Stimulated activated CD8-positive, alpha-beta memory T cell treated with anti-CD3 and anti-CD28 coated beads, Interleukin-4, amount 100 ng/mL, for 24 hours (primary cell): ENCODE results near the gene SLC34A3.
"Not testable (repeated sequence)": the region's sequence is repeated elsewhere in the genome, so short reads cannot be mapped to it uniquely, and the experiment has no call there.

ENCODE experiments used
- DNase-seq: peaks from one replicate; pipeline ENCODE4 v3.0.0-alpha.2; 2020; ENCODE audit warnings: low read depth

Gene SLC34A3

GRCh38 chr9:137228968-137229896 is 1.5 kb upstream of the SLC34A3 start:
- no peak for DNase-seq

GRCh38 chr9:137229903-137230704 is 597 bp upstream of the SLC34A3 start:
- DNase-seq, result no peak

DNA sequence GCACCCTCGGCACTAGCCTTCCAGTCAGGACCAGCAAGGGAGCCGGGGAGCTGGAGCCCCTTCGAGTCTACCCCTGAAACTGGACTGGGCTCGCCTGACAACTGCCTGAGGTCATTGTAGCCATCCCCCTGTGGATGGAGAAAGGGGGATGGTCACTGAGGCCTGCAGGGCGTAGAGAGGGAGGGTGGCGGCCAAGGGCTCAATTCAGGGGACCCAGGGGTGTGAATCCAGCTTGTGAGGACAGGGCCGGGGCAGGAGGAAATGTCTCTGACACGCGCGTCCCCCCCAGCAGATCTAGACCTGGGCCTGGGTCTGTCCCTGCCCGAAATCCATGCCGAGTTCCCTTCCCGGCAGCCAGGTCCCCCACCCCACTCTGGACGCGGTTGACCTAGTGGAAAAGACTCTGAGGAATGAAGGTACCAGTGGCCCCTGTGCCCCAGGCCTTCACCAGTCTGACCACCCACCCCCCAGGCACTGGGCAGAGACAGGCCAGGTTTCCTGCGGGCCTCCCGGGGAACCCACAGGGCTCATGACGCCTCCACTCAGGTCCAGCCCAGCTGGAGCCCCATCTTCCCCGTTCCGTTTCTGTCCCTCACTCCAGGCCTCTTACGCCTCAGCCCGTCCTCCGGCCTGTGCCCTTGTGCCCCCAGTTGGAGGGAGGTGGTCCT is 805 bp downstream of the SLC34A3 start:
- DNase-seq, result no peak

DNA sequence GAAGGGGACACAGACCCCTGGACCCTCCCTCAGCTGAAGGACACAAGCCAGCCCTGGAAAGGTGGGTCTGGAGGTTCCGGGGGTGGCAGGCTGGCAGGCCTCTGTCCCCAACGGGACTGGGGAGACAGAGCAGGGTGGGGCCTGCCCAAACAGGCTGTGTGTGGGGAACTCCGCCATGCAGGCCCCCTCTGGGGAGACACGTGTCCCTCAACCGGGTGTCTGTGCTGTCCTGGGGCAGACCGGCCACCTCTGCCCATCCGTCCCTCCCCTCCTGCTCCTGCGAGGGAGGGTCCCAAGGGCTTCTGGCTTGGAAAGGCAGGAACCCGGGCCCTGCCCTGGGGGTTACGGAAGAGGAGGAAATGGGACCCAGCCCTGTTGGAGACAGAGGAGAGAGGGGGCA is 1.4 kb downstream of the SLC34A3 start:
- DNase-seq, result no peak

DNA sequence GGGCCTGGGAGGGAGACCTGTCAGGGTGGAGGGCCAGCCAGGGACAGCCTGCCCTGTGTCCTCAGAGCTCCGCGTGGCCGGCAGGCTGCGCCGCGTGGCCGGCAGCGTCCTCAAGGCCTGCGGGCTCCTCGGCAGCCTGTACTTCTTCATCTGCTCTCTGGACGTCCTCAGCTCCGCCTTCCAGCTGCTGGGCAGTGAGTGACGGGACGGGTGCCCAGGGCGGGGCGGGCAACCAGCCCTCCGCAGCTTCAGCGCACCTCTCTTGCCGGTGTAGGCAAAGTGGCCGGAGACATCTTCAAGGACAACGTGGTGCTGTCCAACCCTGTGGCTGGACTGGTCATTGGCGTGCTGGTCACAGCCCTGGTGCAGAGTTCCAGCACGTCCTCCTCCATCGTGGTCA is 1.8 kb downstream of the SLC34A3 start:
- no peak for DNase-seq

GRCh38 chr9:137233143-137233980 is 2.7 kb downstream of the SLC34A3 start:
- no peak for DNase-seq

- no peak for DNase-seq
Observed at GRCh38 chr9:137234055-137234697, 3.5 kb downstream of the SLC34A3 start.

GRCh38 chr9:137234758-137235423 is 4.2 kb downstream of the SLC34A3 start:
- DNase-seq, result no peak

DNA sequence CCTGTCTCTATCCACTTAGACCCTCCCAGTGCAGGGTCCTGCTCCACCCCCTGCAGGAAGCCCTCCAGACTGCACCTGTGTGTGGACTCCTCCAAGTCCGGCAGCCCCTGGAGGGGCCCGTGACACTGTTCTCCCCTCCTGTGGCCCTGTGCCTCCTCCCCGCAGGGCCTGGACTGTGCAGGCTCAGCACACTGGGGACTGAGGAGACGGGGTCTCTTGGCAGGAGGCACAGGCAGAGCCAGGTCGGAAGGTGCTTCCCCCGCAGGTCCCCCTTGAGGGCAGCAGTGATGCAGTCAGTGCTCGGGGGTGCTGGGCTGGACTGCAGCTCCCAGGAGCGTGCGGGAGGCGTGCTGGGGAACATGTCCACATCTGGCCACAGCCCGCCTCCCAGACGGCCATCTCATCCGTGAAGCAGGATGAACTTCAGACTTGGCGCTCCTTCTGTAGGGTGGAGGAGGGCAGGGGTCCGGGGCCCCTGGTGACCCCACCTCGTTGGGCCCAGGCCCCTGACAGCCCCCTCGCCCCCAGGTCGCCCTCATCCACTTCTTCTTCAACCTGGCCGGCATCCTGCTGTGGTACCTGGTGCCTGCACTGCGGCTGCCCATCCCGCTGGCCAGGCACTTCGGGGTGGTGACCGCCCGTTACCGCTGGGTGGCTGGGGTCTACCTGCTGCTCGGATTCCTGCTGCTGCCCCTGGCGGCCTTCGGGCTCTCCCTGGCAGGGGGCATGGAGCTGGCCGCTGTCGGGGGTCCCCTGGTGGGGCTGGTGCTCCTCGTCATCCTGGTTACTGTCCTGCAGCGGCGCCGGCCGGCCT is 4.9 kb downstream of the SLC34A3 start:
- no peak for DNase-seq

DNA sequence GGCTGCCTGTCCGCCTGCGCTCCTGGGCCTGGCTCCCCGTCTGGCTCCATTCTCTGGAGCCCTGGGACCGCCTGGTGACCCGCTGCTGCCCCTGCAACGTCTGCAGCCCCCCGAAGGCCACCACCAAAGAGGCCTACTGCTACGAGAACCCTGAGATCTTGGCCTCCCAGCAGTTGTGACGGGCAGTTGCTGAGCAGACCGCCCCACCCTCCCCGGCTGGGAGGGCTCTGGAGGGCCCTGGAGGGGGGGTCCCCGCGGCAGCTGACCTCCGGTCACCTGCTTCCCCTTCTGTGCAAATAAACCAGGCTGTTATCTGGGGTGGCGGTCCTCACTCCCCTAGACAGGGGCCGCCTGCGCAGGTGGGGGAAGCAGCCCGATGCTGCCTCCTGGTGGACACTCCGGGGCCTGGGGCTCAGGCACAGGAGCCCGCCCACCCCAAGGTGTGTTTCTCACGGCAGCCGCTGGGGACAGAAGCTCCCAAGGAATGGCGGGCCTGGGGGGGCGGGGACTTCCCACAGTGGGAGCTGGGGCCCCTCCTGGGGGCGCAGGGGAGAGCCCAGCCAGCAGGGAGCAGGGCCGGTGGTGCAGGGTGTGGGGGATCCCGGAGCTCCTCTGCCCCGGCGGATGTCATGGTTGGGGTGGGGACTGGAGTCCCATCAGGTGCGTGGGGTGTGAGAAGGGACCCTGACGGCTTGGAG is 5.7 kb downstream of the SLC34A3 start:
- peak; percentile 87 for DNase-seq

GRCh38 chr9:137236936-137237421 is 6.3 kb downstream of the SLC34A3 start:
- DNase-seq, result no peak

- DNase-seq, result no peak
Observed at GRCh38 chr9:137237759-137238726, 7.3 kb downstream of the SLC34A3 start.

GRCh38 chr9:137239541-137240200 is 9.0 kb downstream of the SLC34A3 start:
- not testable (repeated sequence) for DNase-seq

DNA sequence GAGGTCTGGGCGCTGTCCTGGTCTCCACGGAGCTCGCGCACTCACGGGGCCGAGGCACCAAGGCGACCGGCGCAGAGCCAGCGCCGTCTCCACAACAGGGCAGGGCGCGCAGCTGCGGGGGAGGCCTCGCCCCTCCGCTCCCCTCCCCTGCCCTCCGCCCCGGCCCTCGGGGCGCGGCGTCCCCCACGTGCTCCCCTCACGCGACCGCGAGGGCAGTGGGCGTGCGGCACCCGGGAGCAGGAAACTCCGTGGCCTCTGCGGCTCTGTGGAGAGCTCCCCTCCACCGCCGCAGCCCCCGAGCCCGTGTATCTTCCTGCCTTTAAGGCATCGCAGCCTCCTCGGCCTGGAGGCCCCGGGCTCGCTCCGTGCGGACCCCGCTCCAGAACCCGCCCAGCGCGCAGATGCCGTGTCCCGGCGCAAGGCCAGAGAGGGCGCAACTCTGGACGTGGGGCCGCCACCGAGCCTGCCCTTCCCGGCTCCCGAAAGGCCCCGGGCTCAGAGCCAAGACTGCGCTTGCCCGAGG is 9.7 kb downstream of the SLC34A3 start:
- peak; percentile 68 for DNase-seq

GRCh38 chr9:137240841-137241489 is 10.3 kb downstream of the SLC34A3 start, which contains the start of gene TUBB4B:
Gene TUBB4B, plus strand, starts transcription at chr9:137241287. Its CDS starts 74 bp downstream, at chr9:137241361.
- DNase-seq, result peak; percentile 94
